G401 (cell line): ENCODE data around the gene FOXN3. TPM values are rescaled to one million over a fixed set of nuclear protein-coding genes. Genes with fewer than 3 reads are reported as not detected.

Source experiments
- DNase-seq: peaks from one replicate; pipeline ENCODE4 v3.0.0-alpha.2; 2015; ENCODE audit warnings: low spot score
- in situ Hi-C: cut with HindIII; loops from 2 replicates; pipeline ENCODE4 v1.10.0; 2016; ENCODE audit warnings: low sequenced_read_pairs, mixed read lengths
- total RNA-seq: library from RNA; depleted of rRNA; stranded (reverse); fragments of >200 nt; shearing (Covaris generic); gene quantifications from 2 replicates; pipeline ENCODE4 v1.2.3, GENCODE V29; 2014

FOXN3 gene
- total RNA-seq, 1 experiment from 2014 or later, result 7.6 TPM

GRCh38 chr14:89416002-89416995 is 734 bp downstream of the FOXN3 start:
- in situ Hi-C loops, result no loop called here
- DNase-seq, result peak; percentile 97

GRCh38 chr14:89415159-89415558 is 1.9 kb downstream of the FOXN3 start:
- in situ Hi-C loops, result no loop called here
- DNase-seq, result no peak

- DNase-seq, result no peak
- in situ Hi-C loops, result no loop called here
Measured at GRCh38 chr14:89411976-89412375, 5.1 kb downstream of the FOXN3 start.

- in situ Hi-C loops, result no loop called here
- DNase-seq, result no peak
Measured at GRCh38 chr14:89409961-89410360, 7.1 kb downstream of the FOXN3 start.

- DNase-seq, result no peak
- in situ Hi-C loops, result no loop called here
Measured at GRCh38 chr14:89408907-89409700, 7.9 kb downstream of the FOXN3 start.

- peak; percentile 44 for DNase-seq
- in situ Hi-C loops, result no loop called here
Measured at GRCh38 chr14:89407856-89408255, 9.2 kb downstream of the FOXN3 start.

GRCh38 chr14:89406941-89407340 is 10.1 kb downstream of the FOXN3 start:
- in situ Hi-C loops, result no loop called here
- DNase-seq, result no peak

- in situ Hi-C loops, result no loop called here
- no peak for DNase-seq
Measured at GRCh38 chr14:89406361-89406760, 10.7 kb downstream of the FOXN3 start.

- in situ Hi-C loops, result no loop called here
- DNase-seq, result no peak
Measured at GRCh38 chr14:89405712-89406111, 11.3 kb downstream of the FOXN3 start.

- in situ Hi-C loops, result no loop called here
- no peak for DNase-seq
Measured at GRCh38 chr14:89402363-89402762, 14.7 kb downstream of the FOXN3 start.

- no peak for DNase-seq
- in situ Hi-C loops, result no loop called here
Measured at GRCh38 chr14:89401761-89402160, 15.3 kb downstream of the FOXN3 start.

- in situ Hi-C loops, result no loop called here
- no peak for DNase-seq
Measured at GRCh38 chr14:89401241-89401640, 15.8 kb downstream of the FOXN3 start.

GRCh38 chr14:89400529-89400928 is 16.5 kb downstream of the FOXN3 start:
- no peak for DNase-seq
- in situ Hi-C loops, result no loop called here

- in situ Hi-C loops, result no loop called here
- no peak for DNase-seq
Measured at GRCh38 chr14:89399594-89400068, 17.4 kb downstream of the FOXN3 start.

- in situ Hi-C loops, result no loop called here
- no peak for DNase-seq
Measured at GRCh38 chr14:89399157-89399556, 17.9 kb downstream of the FOXN3 start.

- in situ Hi-C loops, result no loop called here
Measured at GRCh38 chr14:89397569-89398230, 19.3 kb downstream of the FOXN3 start.

GRCh38 chr14:89394972-89395371 is 22.1 kb downstream of the FOXN3 start:
- peak; percentile 74 for DNase-seq
- in situ Hi-C loops, result no loop called here

More at GRCh38 chr14:89397569-89398230, 19.3 kb downstream of the FOXN3 start:
- DNase-seq, result no peak

- no peak for DNase-seq
- in situ Hi-C loops, result no loop called here
Measured at GRCh38 chr14:89393222-89393745, 23.7 kb downstream of the FOXN3 start.

- DNase-seq, result no peak
- in situ Hi-C loops, result no loop called here
Measured at GRCh38 chr14:89392181-89392580, 24.9 kb downstream of the FOXN3 start.
